ENCODE measurements around the gene ECHS1.
"Not testable (repeated sequence)": the region's sequence is repeated elsewhere in the genome, so short reads cannot be mapped to it uniquely, and the experiment has no call there.

- TF ChIP-seq JUNB (IDR thresholded peaks at IDR 0.05; ENCODE audit: unreplicated experiment); CTCF (conservative IDR thresholded peaks at IDR 0.05; ENCODE audit: low read depth in 2 of 2); EZH2phosphoT487 (IDR thresholded peaks at IDR 0.05; ENCODE audit: unreplicated experiment); POLR2AphosphoS5 (IDR thresholded peaks at IDR 0.05; ENCODE audit: low read depth); EZH2 (IDR thresholded peaks at IDR 0.05; ENCODE audit: low read depth, unreplicated experiment); CREB1 (CRISPR knock-in tag; IDR thresholded peaks at IDR 0.05; ENCODE audit: low read depth); REST (IDR thresholded peaks at IDR 0.05; ENCODE audit: unreplicated experiment); NANOG (IDR thresholded peaks at IDR 0.05; ENCODE audit: borderline replicate concordance); ZNF331 (CRISPR knock-in tag; IDR thresholded peaks at IDR 0.05; ENCODE audit: low read depth); ETS1 (IDR thresholded peaks at IDR 0.05); ZNF114 (CRISPR knock-in tag; IDR thresholded peaks at IDR 0.05); STAT1 (IDR thresholded peaks at IDR 0.05; ENCODE audit: unreplicated experiment): not testable (repeated sequence)
Observed at GRCh38 chr10:133414401-133414800, 41.2 kb upstream of the ECHS1 start.

All from GM23338 (cell line).